HL-60 (cell line): Measurements from ENCODE around the gene CNTNAP4.

Experiments
- DNase-seq, 2 experiments: peaks; one replicate each; pipeline ENCODE4 v3.0.0-alpha.2; 2010 to 2020; ENCODE audit warnings: low read depth in 1 of 2, low spot score in 1 of 2
- H3K27ac ChIP-seq: fragments of 250-450 bp; sonication (Bioruptor Pico); replicated peaks from 2 replicates; pipeline ENCODE4 v1.5.1; 2020; ENCODE audit warnings: mild to moderate bottlenecking, moderate library complexity
- H3K27me3 ChIP-seq: fragments of 250-450 bp; sonication (Bioruptor Pico); 2 replicates; pipeline ENCODE4 v1.5.1; 2021; ENCODE audit warnings: mild to moderate bottlenecking, moderate library complexity; ENCODE audit not compliant: insufficient read depth, poor library complexity, severe bottlenecking
- H3K4me3 ChIP-seq: replicated peaks from 2 replicates; pipeline ENCODE4 v1.5.1; 2011; ENCODE audit warnings: mild to moderate bottlenecking, control low read depth, low read length; ENCODE audit not compliant: insufficient read depth
- CTCF ChIP-seq: IDR thresholded peaks from one replicate; pipeline ENCODE4 v1.5.1; 2011; ENCODE audit warnings: low read length, control low read depth, inconsistent platforms; ENCODE audit not compliant: insufficient read depth
- GABPA ChIP-seq: IDR thresholded peaks from 2 replicates; pipeline ENCODE4 v1.6.1; 2012; ENCODE audit warnings: low read depth
- POLR2AphosphoS5 ChIP-seq: IDR thresholded peaks from 2 replicates; pipeline ENCODE4 v1.6.1; 2012; ENCODE audit warnings: low read depth
- REST ChIP-seq: IDR thresholded peaks from 2 replicates; pipeline ENCODE4 v1.6.1; 2012; ENCODE audit warnings: low read depth; ENCODE audit not compliant: insufficient replicate concordance
- SPI1 ChIP-seq: IDR thresholded peaks from 2 replicates; pipeline ENCODE4 v1.6.1; 2012; ENCODE audit warnings: low read depth, mild to moderate bottlenecking, borderline replicate concordance

The CNTNAP4 gene

GRCh38 chr16:76531236-76531635 lies 254.0 kb downstream of the CNTNAP4 start:
- DNase-seq: no peak
- Histone ChIP-seq H3K27me3 (no peaks in the 10 kb centered on the region), H3K4me3 (no peak overlapping the region), H3K27ac (no peak overlapping the region)
- TF ChIP-seq CTCF (no peak), GABPA (no peak), SPI1 (no peak), POLR2AphosphoS5 (no peak), REST (no peak)

GRCh38 chr16:76532188-76532973 lies 255.2 kb downstream of the CNTNAP4 start:
- DNase-seq: no peak
- H3K27me3 ChIP-seq: no peaks in the 10 kb centered on the region
- no peak overlapping the region for H3K27ac ChIP-seq
- H3K4me3 ChIP-seq: no peak overlapping the region
- no peak for TF ChIP-seq GABPA
- TF ChIP-seq SPI1: no peak
- TF ChIP-seq POLR2AphosphoS5: no peak
- no peak for TF ChIP-seq REST
- no peak for TF ChIP-seq CTCF

- TF ChIP-seq REST (no peak), POLR2AphosphoS5 (no peak), CTCF (no peak)
- no peak for DNase-seq
- Histone ChIP-seq H3K27me3 (no peaks in the 10 kb centered on the region), H3K27ac (no peak overlapping the region), H3K4me3 (no peak overlapping the region)
These were observed 262.4 kb downstream of the CNTNAP4 start for GRCh38 chr16:76539609-76540008.
